ENCODE data around the gene RTKN.
A peak's percentile ranks its signal among the peaks of the same experiment; 100 is the strongest.

Gene RTKN

DNA sequence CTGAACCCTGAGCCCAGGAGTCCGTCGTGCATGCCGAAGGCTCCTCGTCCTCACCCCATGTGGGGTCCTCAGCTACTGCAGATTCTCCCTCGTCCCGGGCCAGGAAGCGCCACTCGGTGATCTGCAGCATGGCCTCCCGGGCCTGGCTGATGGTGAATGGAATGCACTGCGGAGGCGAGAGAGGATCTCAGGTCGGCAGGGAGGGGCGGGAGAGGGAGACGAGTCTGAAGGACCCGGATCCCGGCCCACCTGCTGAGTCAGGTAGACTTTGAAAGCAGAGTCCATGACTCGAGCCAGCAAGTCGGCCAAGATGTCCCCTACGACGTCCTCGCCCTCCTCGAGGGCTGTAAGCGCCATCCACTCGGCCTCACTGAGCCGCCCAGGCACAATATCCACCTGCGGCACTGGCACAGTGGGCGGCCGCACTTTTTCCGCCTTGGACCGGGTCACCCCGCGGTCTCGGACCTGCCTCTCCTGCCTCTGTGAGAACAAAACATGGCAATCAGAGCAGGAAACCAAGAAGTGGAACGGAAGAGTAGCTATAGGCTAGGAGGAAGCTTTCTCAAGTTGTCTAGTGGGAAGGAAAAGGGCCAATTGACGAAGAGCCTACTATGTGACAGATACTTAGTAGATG, 25.9 kb downstream of the RTKN start:
- DNase-seq = no peak

DNA sequence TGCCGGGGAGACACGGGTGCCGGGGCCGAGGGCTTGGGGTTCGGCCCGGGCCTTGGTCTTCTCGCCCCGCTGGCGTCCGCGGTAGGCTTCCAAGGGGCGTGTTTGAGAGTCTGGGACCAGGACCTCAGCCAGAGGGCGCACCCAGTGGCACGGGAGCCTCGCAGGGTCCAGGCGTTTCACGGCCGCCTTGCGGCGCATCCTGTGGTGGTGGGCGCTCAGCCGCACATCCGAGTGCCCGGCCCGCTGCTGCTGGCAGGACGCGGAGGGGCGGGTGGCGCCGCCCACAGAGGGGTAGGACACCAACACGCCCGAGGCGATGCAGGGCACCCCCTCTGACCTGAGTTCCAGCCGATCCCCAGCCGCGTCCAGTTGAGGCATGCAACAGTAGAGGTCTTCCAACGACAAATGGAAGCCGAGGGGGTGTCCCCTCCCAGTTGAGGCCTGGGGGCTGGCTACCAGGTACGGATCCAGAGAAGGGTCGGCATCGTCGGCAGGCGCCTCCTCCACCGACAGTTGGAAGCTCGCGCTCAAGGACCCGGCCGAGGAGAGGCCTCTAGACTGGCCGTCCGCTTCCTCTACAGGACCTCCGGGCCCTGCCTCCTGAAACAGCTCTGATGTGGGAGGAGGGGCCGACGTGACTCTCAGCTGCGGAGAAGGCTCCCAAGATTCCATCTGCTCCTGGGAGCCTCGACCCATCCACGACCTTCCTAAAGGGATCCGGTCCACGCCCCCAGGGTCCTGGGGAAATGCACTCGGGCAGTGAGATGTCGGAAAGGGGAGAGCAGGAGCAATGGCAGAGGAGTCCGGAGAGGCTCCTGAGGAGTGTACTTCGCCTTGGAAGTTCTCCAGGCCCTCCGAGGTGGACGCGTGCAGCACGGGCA, 26.6 kb downstream of the RTKN start:
- DNase-seq = no peak

DNA sequence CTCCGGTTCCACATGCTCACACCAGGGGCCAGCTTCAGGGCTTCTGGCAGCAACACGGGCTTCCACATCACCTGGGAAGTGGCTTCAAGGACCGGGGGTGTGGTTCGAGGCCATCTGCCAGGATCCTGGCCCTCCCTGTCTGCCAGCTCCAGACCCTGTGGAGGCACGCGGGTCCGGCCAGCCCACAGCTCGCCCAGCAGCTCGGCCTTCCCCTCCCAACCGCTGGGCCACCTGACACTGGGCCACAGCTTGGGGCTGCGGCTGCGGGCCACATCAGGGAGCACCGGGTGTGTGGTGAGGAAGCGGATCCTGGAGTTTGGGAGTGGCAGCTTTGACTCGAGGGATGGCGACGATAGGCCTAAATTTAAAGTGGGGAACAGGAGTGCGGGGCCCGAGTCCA, 27.3 kb downstream of the RTKN start:
- no peak for DNase-seq

DNA sequence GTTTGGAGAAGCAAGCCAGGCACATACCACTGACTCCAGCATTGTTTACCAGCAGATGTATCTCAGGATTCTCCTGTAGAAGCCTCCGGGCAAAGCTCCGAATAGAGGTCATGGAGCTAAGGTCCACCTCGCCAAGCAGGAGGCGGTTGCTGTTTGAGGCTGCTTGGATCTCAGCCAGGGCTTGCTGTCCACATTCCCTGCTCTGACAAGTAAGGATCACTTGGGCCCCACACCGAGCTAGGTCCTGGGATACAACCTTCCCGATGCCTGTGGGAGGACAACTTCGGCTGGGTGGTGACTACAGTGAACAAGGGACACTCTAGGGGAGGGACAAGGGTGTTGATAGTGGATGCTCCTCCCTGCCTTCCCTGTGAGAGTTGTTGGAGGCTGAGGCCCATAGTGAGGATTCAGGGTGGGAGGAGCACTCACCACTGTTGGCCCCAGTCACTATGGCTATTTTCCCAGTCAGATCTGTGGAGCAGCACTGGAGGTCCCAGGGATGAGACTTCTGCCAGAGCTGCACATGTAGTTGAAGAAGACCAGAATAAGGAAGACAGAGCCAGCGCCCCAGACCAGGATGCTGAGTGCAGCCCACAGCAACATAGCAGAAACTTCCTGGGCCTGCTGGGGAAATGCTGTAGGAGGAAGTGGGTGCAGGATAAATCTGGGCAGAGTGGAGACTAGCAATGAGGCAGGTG, 28.6 kb downstream of the RTKN start:
- DNase-seq = no peak

DNA sequence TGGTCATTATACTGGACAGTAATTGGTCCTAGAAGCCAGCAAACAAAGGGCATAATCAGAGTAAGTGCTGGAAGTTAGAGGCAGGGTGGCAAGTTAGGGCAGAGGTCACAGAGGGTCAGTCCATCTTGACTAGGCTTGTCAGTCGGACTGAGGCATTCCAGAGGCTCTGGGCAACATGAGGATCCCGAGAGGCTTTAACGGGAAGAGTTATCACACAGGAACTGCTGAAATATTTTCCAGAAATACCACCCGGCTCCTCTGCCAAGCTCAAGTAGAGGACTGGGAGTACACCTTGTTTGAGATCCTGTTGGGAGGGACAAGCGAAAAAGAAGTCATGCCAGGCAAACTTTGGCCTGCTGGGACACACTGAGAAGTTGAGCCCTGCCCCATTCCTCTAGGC, 34.1 kb downstream of the RTKN start:
- DNase-seq = no peak

DNA sequence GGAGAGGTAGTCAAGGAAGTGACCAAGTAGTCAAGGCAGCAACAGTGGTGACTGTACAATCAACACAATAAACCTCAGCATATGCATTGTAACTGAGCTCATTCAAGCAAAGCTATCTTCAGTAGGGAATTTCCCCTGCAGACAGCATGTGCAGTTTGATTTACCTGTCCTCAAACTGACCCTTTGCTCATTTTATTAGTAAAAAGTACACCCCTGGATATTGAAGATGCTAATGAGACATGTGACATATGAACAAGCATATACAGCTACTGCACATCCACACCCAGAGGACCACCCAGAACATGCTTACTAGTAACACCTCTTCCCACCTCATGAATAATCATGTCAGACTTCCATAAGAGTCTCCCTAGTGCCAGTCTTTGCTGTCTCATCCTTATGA, 35.7 kb downstream of the RTKN start:
- DNase-seq = no peak

DNA sequence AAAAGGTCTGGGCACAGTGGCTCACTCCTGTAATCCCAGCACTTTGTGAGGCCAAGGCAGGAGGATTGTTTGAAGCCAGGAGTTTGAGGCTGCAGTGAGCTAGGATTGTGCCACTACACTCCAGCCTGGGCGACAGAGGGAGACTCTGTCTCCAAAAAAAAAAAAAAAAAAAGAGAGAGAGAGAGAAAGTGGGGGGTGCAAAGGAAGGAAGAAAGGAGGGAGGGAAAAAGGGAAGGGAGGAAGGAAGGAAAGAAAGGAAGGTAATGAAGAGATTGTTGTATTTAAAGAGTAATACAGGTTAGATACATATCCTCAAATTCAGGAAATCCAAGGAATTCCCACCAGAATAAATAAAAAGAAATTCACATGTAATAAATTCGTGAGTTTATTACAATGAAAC, 39.8 kb downstream of the RTKN start:
- no peak for DNase-seq

DNA sequence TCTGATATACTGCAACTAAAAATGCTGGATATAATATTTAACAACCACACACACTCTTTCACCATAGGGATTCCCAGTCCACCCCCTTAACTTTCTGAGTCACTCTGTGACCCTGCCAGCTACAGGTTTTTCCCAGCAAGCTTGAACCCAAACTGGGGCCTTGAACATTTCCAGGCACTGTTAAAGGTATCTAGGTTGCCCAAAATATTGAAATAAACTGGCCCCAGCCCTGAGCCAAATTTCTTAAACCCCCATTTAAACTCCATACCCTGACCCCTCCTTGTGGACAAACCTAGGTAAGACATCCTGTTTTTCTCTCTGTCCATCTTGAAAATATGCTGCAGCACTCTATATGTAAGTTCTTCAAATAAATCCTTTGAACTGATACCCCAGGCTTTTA, 42.0 kb downstream of the RTKN start:
- DNase-seq = peak; percentile 50

DNA sequence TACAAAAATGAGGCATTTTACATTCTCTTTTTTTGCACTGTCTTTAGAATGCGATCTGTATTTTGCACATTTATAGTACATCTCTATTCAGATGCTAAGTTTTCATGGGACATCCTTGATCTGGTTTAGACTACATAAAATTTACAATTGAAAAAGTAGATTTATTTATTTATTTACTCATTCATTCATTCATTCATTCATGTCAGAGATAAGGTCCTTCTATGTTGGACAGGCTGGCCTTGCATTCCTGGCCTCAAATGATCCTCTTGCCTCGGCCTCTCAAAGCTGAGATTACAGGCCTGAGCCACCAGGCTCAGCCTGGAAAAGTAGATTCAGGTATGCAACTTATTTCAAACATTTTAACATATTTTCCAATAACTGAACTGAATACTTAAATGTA, 45.6 kb downstream of the RTKN start:
- DNase-seq = no peak

DNA sequence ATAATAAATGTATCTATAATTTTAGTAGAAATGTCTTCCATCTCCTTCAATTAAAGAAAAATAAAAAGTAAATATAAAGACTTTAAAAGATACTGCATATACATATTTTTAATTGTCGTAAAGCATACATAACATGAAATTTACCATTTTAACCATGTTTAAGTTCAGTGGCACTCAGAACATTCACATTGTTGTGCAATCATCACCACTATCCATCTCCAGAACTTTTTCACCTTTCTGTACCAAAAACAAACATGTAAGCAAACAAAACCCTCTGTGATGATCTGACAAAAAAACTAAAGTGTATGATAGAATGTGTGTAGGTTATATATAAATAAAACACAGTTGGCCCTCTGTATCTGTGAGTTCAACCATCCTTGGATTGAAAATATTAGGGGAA, 48.2 kb downstream of the RTKN start:
- DNase-seq = no peak

DNA sequence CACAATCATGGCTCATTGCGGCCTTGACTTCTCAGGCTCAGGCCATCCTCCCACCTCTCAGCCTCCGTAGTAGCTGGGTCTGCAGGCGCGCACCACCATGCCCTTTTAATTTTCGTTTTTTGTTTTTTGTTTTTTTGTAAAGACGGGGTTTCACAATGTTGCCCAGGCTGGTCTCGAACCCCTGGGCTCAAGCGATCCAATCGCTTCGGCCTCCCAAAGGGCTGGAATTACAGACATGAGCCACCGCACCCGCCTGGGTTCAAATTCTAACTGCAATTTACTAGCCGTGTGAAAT, 49.3 kb downstream of the RTKN start:
- no peak for DNase-seq

DNA sequence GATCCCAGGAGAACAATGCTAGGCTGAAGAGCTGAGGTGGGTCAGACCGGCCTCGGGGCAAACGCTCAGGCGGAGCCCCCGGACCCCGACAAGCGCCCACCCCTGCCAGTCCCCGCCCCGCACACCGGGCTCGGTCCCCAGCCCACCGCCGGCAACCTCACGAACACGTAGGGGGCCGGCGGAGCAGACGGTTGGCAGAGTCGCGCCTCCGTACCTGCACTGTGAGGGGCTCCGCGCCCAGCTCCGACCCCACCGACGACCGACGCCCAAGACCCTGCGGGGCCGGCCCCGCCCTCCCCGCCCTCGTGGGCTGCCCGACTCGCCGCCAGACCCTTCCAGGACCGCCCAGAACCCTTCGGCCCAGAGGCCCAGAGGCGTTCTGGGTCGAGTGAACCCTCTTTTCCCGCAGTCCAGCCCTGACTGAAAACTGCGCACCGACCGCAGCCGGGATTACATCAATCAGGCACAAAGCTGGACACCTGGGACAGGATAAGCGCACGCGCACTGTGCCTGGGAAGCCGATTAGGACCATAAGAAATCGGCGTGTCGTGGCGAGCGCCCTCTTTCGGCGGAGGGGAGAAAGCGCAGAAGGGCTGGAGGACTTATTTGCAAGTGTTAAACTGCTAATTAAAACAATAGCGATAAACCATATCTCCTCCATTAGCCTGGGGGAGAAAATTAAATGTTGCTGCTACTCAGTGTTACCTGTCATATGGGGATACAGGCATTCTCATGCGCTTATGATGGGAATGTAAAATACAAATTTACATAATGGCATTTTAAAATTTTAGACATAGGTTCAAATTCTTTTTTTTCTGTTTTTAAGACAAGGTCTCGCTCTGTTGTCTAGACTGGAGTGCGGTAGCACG, 49.9 kb downstream of the RTKN start:
- DNase-seq = peak; percentile 94

DNA sequence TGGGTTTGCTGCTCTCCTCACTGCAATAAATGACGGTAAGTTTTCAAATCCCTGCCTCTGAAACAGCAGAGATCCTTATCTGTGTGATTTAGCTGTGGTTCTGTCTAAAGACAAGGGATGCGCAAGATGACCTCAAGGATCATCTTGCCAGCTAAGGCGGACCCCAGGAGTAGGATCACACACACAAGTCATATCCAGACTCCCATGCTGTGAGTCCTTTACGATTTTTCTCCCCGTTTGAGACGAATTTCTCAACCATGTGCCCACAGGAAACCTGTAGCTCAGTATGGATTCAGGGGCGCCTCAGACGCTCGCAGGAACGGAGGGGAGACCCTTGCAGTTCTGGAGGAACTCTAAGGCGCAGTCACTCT, 50.5 kb downstream of the RTKN start:
- no peak for DNase-seq

DNA sequence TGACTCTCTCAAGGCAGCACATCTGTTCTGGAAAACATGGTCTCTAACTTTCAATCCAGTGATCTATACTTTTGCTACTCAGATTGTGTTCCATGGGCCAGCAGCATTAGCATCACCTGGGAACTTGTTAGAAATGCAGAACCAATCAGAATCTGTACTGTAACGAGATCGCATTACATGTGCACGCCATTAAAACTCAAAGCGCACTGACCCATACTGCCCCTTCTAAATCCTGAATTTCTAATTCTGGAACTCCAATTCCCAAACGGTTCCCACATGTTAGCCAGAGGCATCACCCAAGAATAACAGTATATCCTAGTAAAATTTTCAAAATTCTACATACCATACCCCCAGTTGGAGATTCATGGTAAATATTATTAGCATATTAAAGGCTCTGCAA, 51.1 kb downstream of the RTKN start:
- DNase-seq = no peak

DNA sequence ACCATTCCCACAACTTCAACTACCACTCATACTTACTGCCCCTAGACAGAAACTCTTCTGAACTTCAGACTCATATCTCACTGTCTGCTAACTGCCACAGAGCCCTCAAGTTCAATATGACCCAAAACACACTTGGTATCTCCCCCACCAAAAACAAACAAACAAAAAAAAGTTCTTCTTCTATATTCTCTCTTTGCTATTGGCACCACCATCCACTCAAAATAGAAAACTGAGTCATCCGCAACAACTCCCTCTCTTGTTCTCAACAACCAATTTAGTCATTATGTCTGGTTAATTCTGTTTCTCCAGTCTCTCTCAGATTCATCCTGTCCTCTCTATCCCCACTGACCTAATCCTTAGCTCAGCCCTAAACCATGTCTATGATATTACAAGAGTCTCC, 54.4 kb downstream of the RTKN start:
- DNase-seq = no peak

DNA sequence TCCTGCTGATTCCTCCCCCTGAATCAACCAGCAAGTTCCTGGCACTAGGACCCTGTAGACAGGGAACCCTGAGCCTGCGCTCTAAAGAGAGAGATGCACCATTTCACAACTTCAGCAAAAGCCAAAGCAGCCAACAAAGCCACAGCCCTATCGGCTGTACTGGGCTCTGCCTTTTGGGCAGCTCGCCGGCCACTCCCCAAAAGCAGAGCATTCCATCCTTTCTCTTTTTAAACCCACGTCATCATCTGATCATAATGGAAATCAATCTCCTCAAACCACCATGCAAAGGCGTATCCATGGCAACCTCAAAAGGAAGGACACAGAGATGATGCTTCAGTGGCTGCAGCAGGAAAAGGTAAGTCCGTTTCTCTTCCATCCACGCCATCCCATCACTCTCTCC, 56.3 kb downstream of the RTKN start:
- DNase-seq = no peak

DNA sequence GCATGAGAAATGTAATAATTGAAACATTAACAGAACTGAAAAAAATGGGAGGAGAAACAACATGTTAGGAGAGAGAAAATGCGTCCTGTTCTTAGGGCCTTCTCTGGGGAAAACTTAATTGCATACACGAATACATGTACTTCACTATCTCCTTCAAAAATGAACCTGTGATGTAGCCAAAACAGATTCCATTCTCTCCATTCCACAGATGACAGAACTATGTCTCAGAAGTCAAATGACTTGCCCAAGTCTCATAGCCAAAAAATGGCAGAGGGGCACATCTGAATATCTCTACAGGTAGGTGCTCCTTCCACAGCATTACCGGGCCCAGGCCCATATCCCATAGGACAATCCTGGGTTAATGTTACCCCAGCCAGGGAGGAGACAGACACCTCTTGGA, 57.7 kb downstream of the RTKN start:
- DNase-seq = no peak

DNA sequence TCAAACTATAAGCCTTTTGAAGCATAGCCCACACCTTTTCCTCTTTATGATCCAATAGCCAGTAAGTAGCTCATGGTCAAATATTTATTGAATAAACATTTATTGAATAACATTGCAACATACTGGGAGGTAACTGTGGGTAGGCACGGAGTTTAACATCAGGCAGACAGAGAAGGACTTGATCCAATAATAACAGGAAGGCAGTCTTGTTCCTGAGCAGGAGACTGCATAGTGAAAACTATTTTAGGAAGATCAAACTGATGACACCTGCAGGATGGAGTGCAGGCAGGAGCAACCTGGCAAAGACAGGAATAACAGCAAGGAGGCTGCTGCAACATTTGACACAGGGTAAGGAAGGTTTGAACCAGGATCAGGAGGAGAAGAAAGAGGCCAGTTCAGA, 58.5 kb downstream of the RTKN start:
- DNase-seq = no peak

DNA sequence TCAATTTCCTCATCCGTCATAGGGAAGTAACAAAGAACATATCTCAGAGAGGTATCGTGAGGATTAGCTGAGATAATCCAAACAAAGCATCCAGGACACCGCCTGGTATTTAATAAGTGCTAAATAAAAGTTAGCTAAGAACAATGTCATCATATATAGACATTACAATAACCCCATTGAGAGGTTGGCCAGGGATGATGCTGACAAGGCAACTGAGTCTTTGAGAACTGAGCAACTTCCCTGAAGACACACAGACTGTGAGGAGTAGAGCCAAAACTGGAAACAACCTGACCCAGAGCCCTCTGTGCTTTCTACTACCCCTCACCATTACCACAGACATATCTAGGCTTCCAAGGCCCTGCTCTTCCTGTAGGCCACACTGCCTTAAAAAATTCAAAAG, 60.0 kb downstream of the RTKN start:
- no peak for DNase-seq

DNA sequence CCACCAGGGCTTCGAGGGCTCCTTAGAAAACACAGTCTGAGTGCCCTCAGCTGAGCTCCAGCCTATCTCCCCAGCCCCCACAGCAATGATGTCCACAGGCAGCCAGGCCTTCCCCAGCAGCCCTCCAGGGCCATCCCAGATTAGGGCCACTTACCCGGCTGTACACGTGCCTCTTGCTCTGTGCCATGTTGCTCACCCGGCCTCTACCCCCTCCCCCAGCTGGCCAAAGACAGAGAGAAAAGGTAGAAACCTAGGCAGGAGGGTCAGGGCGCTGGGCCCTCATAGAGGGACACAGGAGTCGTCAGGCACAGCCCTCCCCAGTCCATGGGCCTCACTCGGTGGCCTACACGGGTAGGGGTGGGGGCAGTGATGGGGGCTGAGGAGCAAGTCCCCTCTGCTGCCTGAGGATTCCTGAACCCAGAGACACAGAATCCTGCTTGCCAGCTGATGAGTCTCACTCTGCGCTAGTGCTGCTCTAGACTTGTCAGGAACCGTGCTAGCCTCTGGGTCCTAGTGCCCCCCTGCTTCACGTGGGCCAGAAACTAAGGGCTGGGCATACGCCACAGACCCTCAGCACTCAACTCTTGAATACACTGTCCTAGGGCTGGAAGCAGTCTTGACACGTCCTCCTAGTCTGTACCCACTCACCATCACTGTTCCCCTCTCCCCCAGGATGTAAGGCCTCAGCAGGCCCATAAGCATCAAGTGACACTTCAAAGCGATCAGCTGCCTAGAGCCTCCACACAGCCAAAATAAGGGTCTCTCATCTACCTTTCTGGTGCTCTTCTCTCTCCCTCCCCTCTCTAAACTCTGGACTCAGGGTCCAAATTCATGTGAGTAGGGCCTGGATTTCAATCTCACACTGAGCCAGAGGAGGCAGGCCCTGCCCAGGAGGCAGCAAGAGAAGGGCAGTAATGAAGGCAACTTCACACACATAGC, 61.6 kb downstream of the RTKN start, which contains the start of gene DCTN1:
Gene DCTN1, minus strand, starts transcription at position 461 of the 939 bp plus-strand sequence. Its CDS starts 274 bp downstream, at position 187.
- DNase-seq = peak; percentile 26

DNA sequence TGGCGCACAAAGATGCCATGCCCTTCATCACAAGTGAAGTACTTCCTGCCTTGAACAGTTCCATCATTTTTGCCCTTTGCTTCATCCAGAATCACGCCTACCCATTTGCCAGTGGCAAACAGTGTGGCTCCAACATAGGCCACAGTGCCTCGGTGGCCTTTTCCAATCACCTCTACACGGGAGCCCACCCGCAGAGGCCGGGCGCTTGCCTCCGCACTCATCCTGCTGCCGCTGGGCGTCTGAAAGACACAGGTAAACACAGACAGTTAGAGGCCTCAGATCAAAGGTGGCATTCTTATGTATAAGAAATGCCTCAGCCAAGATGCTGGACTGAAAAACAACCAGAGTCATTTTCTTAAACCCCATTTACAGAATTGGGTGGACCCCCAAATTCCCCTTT, 63.7 kb downstream of the RTKN start:
- no peak for DNase-seq

DNA sequence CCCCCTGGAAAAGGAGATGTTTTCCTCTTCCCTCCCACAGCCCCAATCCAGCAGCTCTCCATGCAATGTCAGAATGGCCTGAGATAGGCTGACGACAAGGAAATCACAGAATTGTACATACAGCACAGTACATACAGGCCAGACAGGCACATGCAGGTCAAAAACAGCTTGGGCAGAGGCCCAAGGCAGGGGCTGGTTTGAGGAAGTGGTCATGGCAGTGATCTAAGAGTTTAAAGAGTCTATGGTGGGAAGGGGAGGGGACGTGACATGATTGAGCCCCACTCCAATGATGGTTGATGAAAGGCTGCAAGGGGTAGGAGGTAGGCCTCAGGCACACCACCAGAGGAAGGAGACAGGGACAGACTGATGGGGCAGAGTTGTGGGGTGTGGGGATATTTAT, 65.9 kb downstream of the RTKN start:
- DNase-seq = no peak
